K562 (cell line): Measurements from ENCODE around the gene LAPTM4A. TPM values are rescaled to one million over a fixed set of nuclear protein-coding genes. Genes with fewer than 3 reads are reported as not detected.
A peak's percentile ranks its signal among the peaks of the same experiment; 100 is the strongest.

Source experiments
- ADNP ChIP-seq: fragments of 200-800 bp; sonication (Bioruptor generic); IDR thresholded peaks from 2 replicates; pipeline ENCODE4 v1.6.1; 2016; ENCODE audit warnings: missing genetic modification characterization, missing compliant biosample characterization
- BHLHE40 ChIP-seq: IDR thresholded peaks from 2 replicates; pipeline ENCODE4 v1.6.1; 2011; ENCODE audit warnings: low read length, improper control_type of control experiment
- CLOCK ChIP-seq: fragments of 250-450 bp; sonication (Bioruptor Pico); IDR thresholded peaks from 2 replicates; pipeline ENCODE4 v1.4.0; 2020; ENCODE audit warnings: mild to moderate bottlenecking, moderate library complexity, borderline replicate concordance
- CSDE1 ChIP-seq, 2 experiments: fragments of 450-650 bp; IDR thresholded peaks; 2 replicates each; pipeline ENCODE4 v1.6.1; 2016; ENCODE audit warnings: mild to moderate bottlenecking in 1 of 2
- CTBP1 ChIP-seq: fragments of 450-650 bp; IDR thresholded peaks from 2 replicates; pipeline ENCODE4 v1.6.1; 2016; ENCODE audit warnings: borderline replicate concordance
- DIDO1 ChIP-seq: fragments of 450-650 bp; IDR thresholded peaks from 2 replicates; pipeline ENCODE4 v1.6.1; 2016; ENCODE audit warnings: low read depth, missing biosample characterization, missing genetic modification characterization
- EWSR1 ChIP-seq: fragments of 450-650 bp; IDR thresholded peaks from 2 replicates; pipeline ENCODE4 v1.6.1; 2018; ENCODE audit warnings: borderline replicate concordance, mild to moderate bottlenecking, low read depth, moderate library complexity; ENCODE audit not compliant: partially characterized antibody
- EZH2 ChIP-seq: IDR thresholded peaks from 2 replicates; pipeline ENCODE4 v1.6.1; 2012; ENCODE audit warnings: low read depth, mild to moderate bottlenecking, inconsistent platforms, low read length, borderline replicate concordance
- GATAD2B ChIP-seq: fragments of 450-650 bp; IDR thresholded peaks from 2 replicates; pipeline ENCODE4 v1.6.1; 2017; ENCODE audit warnings: mild to moderate bottlenecking, borderline replicate concordance
- KLF13 ChIP-seq: fragments of 450-650 bp; IDR thresholded peaks from 2 replicates; pipeline ENCODE4 v1.6.1; 2016; ENCODE audit warnings: missing genetic modification characterization, low read depth, mild to moderate bottlenecking, missing compliant biosample characterization, moderate library complexity, borderline replicate concordance
- MAFF ChIP-seq: IDR thresholded peaks from 2 replicates; pipeline ENCODE4 v1.6.1; 2012; ENCODE audit warnings: low read length, improper control_type of control experiment
- NR2C1 ChIP-seq, 2 experiments: fragments of 450-650 bp; IDR thresholded peaks; 2 replicates each; pipeline ENCODE4 v1.6.1; 2017; ENCODE audit warnings: mild to moderate bottlenecking in 2 of 2, antibody characterized with exemption in 1 of 2, inconsistent platforms in 1 of 2, missing compliant biosample characterization in 1 of 2, missing genetic modification characterization in 1 of 2
- PTRF ChIP-seq: fragments of 450-650 bp; IDR thresholded peaks from 2 replicates; pipeline ENCODE4 v1.6.1; 2016; ENCODE audit warnings: mild to moderate bottlenecking, missing genetic modification characterization, missing compliant biosample characterization
- RFX1 ChIP-seq: fragments of 450-650 bp; IDR thresholded peaks from 2 replicates; pipeline ENCODE4 v1.6.1; 2016; ENCODE audit warnings: mild to moderate bottlenecking, moderate library complexity
- RREB1 ChIP-seq: fragments of 250-450 bp; sonication (Bioruptor Pico); IDR thresholded peaks from 2 replicates; pipeline ENCODE4 v1.4.0; 2020
- SIRT6 ChIP-seq: IDR thresholded peaks from one replicate; pipeline ENCODE4 v1.6.1; 2012; ENCODE audit warnings: low read depth, mild to moderate bottlenecking, control low read depth, inconsistent platforms, low read length, moderate library complexity
- SRSF1 ChIP-seq: fragments of 200-400 bp; formaldehyde crosslinking; IDR thresholded peaks from 2 replicates; pipeline ENCODE4 v1.6.1; 2017; ENCODE audit warnings: mild to moderate bottlenecking, low read depth, low read length, moderate library complexity
- TAF1 ChIP-seq: IDR thresholded peaks from 2 replicates; pipeline ENCODE4 v1.6.1; 2011; ENCODE audit warnings: mild to moderate bottlenecking, low read length, moderate library complexity; ENCODE audit not compliant: insufficient read depth, control insufficient read depth, severe bottlenecking; ENCODE audit errors: extremely low read depth
- ZNF324 ChIP-seq: fragments of 250-450 bp; sonication (Bioruptor Pico); IDR thresholded peaks from 2 replicates; pipeline ENCODE4 v1.4.0; 2020; ENCODE audit warnings: mild to moderate bottlenecking
- ZNF766 ChIP-seq: fragments of 200-800 bp; sonication (Bioruptor generic); conservative IDR thresholded peaks from 2 replicates; pipeline ENCODE4 v1.6.1; 2016; ENCODE audit warnings: missing genetic modification characterization, missing compliant biosample characterization
- ZZZ3 ChIP-seq: fragments of 450-650 bp; IDR thresholded peaks from 2 replicates; pipeline ENCODE4 v1.6.1; 2016; ENCODE audit warnings: antibody characterized with exemption, mild to moderate bottlenecking, moderate library complexity
- polyA plus RNA-seq, 8 experiments: library from polyadenylated mRNA; depleted of rRNA in 4 of 8; stranded (reverse) in 5 of 8; unstranded in 3 of 8; fragments of >200 nt; fragmentation: Nextera tagmentation in 2 of 8; fragmentation: Illumina TruSeq in 1 of 8; extraction: Ambion mirVana in 2 of 8; extraction: Trizol in 1 of 8; gene quantifications; 2 replicates each; pipeline versions ENCODE4 v1.2.1 to v1.2.3, GENCODE V29; 2011 to 2014; ENCODE audit warnings: inconsistent platforms in 1 of 8, missing spikeins in 1 of 8
- total RNA-seq, 7 experiments: library from RNA; depleted of rRNA in 6 of 7; stranded (reverse); fragments of >200 nt in 6 of 7; fragmentation: Illumina TruSeq in 2 of 7; extraction: Trizol in 2 of 7; gene quantifications; 2 replicates each; pipeline versions ENCODE4 v1.2.1 to v1.2.3, GENCODE V29; 2011 to 2021; ENCODE audit warnings: low replicate concordance in 1 of 7

The LAPTM4A gene
- total and polyA plus RNA-seq, 9 of the 15 experiments (the other 6 are each of a cell fraction or from before 2014, with no cell fraction given): 13.4 to 157 (median 50.1) TPM

- peak; percentile 28; the same call in 1 of the 2 replicates for TF ChIP-seq RREB1 (CRISPR knock-in tag)
- TF ChIP-seq ZNF766: no peak
- no peak for TF ChIP-seq BHLHE40
- TF ChIP-seq ADNP: no peak
- no peak for TF ChIP-seq EWSR1
- no peak for TF ChIP-seq SIRT6
- TF ChIP-seq EZH2: no peak
- TF ChIP-seq DIDO1 (tag): no peak
- no peak for TF ChIP-seq KLF13
- no peak for TF ChIP-seq ZNF324 (CRISPR knock-in tag)
- TF ChIP-seq GATAD2B: no peak
- peak; percentile 71 for TF ChIP-seq NR2C1 (IDR thresholded peaks at IDR 0.05)
- peak; percentile 80 for TF ChIP-seq NR2C1 (tag; IDR thresholded peaks at IDR 0.05)
- peak; percentile 94 for TF ChIP-seq RFX1
- TF ChIP-seq SRSF1: no peak
- no peak for TF ChIP-seq ZZZ3
- no peak for TF ChIP-seq TAF1
- TF ChIP-seq CLOCK: no peak
- TF ChIP-seq PTRF: no peak
- no peak for TF ChIP-seq MAFF
- peak; percentile 78; the same call in 1 of the 2 replicates for TF ChIP-seq CTBP1
- TF ChIP-seq CSDE1 (IDR thresholded peaks at IDR 0.05): peak in 1 of 2 experiments; percentile 63; a peak in 1 of 4 replicates
Measured at GRCh38 chr2:19989667-19990415, 61.6 kb downstream of the LAPTM4A start, which contains the start of gene WDR35 (continued).
